ENCODE results near the gene PRSS22.

The PRSS22 gene

DNA sequence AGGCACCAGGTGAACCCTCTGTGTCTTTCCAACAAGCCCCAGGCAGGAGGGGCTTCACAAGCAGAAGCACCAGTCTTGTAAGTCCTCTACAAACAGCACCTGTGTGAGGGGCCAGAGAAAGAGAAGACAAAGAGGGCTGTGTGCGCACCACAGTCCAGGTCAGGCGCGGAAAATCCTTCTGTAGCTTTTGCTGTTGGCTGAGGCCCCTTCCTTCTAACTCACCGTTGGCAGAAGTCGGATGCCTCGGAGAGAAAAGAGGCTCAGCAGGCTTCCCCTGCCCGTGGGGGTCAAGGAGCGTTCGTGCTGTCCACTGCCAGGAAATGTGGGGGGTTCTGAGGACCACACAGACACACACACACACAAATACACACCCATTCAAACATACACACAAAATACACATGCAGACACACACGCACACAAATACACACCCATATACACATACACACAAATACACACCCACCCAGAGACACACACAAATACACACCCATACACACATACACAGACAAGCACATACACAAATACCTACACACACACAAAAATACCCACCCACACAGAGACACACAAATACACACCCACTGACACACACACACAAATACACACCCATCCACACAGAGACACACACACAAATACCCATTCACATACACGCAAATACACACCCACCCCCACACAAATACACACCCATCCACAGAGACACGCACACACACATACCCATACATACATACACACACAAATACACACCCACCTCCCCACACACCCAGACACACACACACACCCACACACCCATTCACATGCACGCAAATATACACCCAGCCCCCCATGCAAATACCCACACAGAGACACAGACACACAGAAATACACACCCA, 21.1 kb downstream of the PRSS22 start:
- no peak for TF ChIP-seq REST (IDR thresholded peaks at IDR 0.05; ENCODE audit: insufficient read depth in 1 of 2, low read depth in 2 of 2, low read length in 2 of 2)
- TF ChIP-seq TAF1 (IDR thresholded peaks at IDR 0.05; ENCODE audit: borderline replicate concordance, insufficient read depth, low read length): no peak
- no peak for TF ChIP-seq POLR2AphosphoS5 (IDR thresholded peaks at IDR 0.05; ENCODE audit: low read depth, low read length)
- no peak for TF ChIP-seq SIN3A (IDR thresholded peaks at IDR 0.05; ENCODE audit: borderline replicate concordance, insufficient read depth, low read length)
- TF ChIP-seq FOXP2 (optimal IDR thresholded peaks at IDR 0.05; ENCODE audit: borderline replicate concordance, extremely low read depth, extremely low read length, insufficient read depth): no peak

- TF ChIP-seq POLR2AphosphoS5 (IDR thresholded peaks at IDR 0.05; ENCODE audit: low read depth, low read length) (no peak), FOXP2 (optimal IDR thresholded peaks at IDR 0.05; ENCODE audit: borderline replicate concordance, extremely low read depth, extremely low read length, insufficient read depth) (peak; percentile 29)
Measured at GRCh38 chr16:2835638-2836493, 22.1 kb downstream of the PRSS22 start.

- TF ChIP-seq REST (IDR thresholded peaks at IDR 0.05; ENCODE audit: insufficient read depth in 1 of 2, low read depth in 2 of 2, low read length in 2 of 2): no peak
- TF ChIP-seq TAF1 (IDR thresholded peaks at IDR 0.05; ENCODE audit: borderline replicate concordance, insufficient read depth, low read length): no peak
- no peak for TF ChIP-seq FOXP2 (optimal IDR thresholded peaks at IDR 0.05; ENCODE audit: borderline replicate concordance, extremely low read depth, extremely low read length, insufficient read depth)
- no peak for TF ChIP-seq POLR2AphosphoS5 (IDR thresholded peaks at IDR 0.05; ENCODE audit: low read depth, low read length)
- no peak for TF ChIP-seq SIN3A (IDR thresholded peaks at IDR 0.05; ENCODE audit: borderline replicate concordance, insufficient read depth, low read length)
Measured at GRCh38 chr16:2834968-2835367, 23.0 kb downstream of the PRSS22 start.

DNA sequence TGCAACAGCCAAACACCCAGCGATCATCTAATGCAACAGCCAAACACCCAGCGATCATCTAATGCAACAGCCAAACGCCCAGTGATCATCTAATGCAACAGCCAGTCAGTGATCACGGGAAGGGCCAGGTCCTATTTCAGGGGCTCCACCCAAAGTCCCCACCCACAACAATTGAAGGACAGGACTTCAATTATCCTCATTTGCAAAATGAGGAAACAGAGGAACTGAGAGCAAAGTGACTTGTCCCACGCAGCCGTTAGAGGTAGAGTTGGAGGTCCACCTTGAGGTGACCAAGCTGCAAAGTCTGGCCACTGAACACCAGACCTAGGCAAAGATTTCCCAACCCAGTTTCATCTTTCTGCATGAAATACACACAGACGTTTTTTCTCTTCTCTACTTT, 24.2 kb downstream of the PRSS22 start:
- TF ChIP-seq SIN3A (IDR thresholded peaks at IDR 0.05; ENCODE audit: borderline replicate concordance, insufficient read depth, low read length) (no peak), POLR2AphosphoS5 (IDR thresholded peaks at IDR 0.05; ENCODE audit: low read depth, low read length) (no peak), FOXP2 (optimal IDR thresholded peaks at IDR 0.05; ENCODE audit: borderline replicate concordance, extremely low read depth, extremely low read length, insufficient read depth) (no peak), REST (IDR thresholded peaks at IDR 0.05; ENCODE audit: insufficient read depth in 1 of 2, low read depth in 2 of 2, low read length in 2 of 2) (no peak), TAF1 (IDR thresholded peaks at IDR 0.05; ENCODE audit: borderline replicate concordance, insufficient read depth, low read length) (no peak)

GRCh38 chr16:2831203-2831602, 26.8 kb downstream of the PRSS22 start:
- TF ChIP-seq SIN3A (IDR thresholded peaks at IDR 0.05; ENCODE audit: borderline replicate concordance, insufficient read depth, low read length) (no peak), FOXP2 (optimal IDR thresholded peaks at IDR 0.05; ENCODE audit: borderline replicate concordance, extremely low read depth, extremely low read length, insufficient read depth) (no peak), TAF1 (IDR thresholded peaks at IDR 0.05; ENCODE audit: borderline replicate concordance, insufficient read depth, low read length) (no peak), REST (IDR thresholded peaks at IDR 0.05; ENCODE audit: insufficient read depth in 1 of 2, low read depth in 2 of 2, low read length in 2 of 2) (no peak), POLR2AphosphoS5 (IDR thresholded peaks at IDR 0.05; ENCODE audit: low read depth, low read length) (no peak)
